Jurkat, Clone E6-1 (cell line): Measurements from ENCODE around the gene DOC2B. TPM values are rescaled to one million over a fixed set of nuclear protein-coding genes. Genes with fewer than 3 reads are reported as not detected.
"Not testable (repeated sequence)": the region's sequence is repeated elsewhere in the genome, so short reads cannot be mapped to it uniquely, and the experiment has no call there.

Experiments used
- DNase-seq: peaks from one replicate; pipeline ENCODE4 v3.0.0-alpha.2; 2011; ENCODE audit warnings: low read depth, low spot score
- H3K4me3 ChIP-seq: 2 replicates; pipeline ENCODE4 v1.5.1; 2011; ENCODE audit warnings: mild to moderate bottlenecking, low read length, control low read depth, moderate library complexity
- polyA plus RNA-seq: library from polyadenylated mRNA; unstranded; fragments of >200 nt; gene quantifications from one replicate; pipeline ENCODE4 v1.2.1, GENCODE V29; 2012; ENCODE audit warnings: missing spikeins; ENCODE audit not compliant: insufficient read length, insufficient read depth

The DOC2B gene
- polyA plus RNA-seq, result not detected

- no peak for DNase-seq
- H3K4me3 ChIP-seq, result no peak within 1 kb of the TSS
Observed at GRCh38 chr17:181245-182049, at the start of gene DOC2B. Gene DOC2B (minus strand): TSS chr17:181650. CDS start chr17:181479, 171 bp downstream.

DNA sequence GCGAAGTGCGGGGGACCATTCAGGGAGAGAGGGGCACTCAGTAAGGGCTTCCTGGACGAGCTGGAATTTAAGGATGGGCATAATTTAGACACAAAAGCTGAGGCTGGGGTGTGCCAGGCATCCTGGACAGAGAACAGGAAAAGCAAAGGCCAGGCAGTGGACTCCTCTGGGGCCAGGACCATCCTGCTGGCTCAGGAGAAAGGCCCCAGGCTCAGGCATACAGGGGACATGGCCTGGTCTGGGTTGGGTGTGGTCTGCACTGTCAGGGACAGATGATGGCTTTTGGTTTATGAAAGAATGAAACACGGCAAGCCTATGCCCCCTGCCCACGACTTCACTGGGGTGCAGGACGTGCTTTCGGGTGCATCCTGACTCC lies 48.9 kb upstream of the DOC2B start:
- no peak overlapping the region for H3K4me3 ChIP-seq
- no peak for DNase-seq

DNA sequence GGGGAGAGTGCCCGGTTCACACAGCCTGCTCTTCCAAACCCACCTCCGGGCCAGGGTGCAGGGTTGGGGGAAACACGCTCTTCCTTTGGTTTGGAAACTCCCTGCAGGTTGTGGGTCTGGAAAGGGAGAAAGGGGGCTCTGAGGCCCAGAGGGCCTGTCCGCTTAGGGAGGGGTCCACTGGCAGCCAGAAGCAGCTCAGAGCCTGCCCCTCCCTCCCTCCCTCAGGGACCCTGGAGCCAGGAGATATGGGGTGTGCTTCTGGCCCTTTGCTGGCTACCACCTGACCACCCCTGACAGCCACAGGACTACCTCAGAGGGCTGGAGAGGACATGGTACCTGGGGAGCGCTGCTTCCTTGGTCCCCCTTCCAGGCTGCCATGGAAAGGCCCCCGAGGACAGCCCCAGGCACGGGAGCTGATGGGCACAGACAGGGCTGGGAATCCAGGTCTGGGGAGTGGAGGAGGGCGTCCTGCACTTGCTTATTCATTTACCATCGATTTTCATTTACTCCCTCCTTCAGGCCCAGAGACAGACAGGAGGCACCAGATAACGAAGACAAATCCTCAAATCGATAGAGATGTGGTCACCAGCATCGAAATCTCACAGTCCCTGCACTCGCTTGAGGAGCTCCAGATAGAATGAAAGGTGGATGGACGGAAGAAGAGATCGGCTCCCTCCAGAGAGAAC lies 48.4 kb upstream of the DOC2B start:
- DNase-seq, result no peak
- no peak overlapping the region for H3K4me3 ChIP-seq

GRCh38 chr17:228951-229708 lies 47.7 kb upstream of the DOC2B start:
- DNase-seq, result no peak
- H3K4me3 ChIP-seq, result no peak overlapping the region

GRCh38 chr17:227946-228615 lies 46.6 kb upstream of the DOC2B start:
- no peak for DNase-seq
- no peak overlapping the region for H3K4me3 ChIP-seq

GRCh38 chr17:227078-227945 lies 45.9 kb upstream of the DOC2B start:
- no peak for DNase-seq
- H3K4me3 ChIP-seq, result no peak overlapping the region

GRCh38 chr17:226108-227077 lies 44.9 kb upstream of the DOC2B start:
- DNase-seq, result no peak
- no peak overlapping the region for H3K4me3 ChIP-seq

DNA sequence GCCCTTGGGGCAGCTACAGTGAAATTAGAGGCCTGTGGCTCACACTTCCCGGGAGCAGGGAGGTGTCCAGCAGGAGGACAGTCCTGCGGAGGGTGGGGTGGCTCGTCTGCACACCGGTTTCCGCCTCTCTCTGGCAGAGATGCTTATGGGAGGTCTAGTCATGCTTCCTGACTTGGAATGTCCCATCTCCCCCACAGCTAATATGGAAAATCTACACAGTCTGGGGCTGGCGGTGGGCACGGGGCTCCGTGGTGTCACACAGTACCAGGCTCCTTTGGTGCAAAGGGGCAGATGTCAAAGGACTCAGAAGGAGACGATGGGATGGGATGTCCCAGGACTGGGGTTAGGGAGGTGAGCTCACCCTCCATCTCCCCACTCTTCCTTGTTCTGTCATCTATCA lies 44.1 kb upstream of the DOC2B start:
- H3K4me3 ChIP-seq, result no peak overlapping the region

DNA sequence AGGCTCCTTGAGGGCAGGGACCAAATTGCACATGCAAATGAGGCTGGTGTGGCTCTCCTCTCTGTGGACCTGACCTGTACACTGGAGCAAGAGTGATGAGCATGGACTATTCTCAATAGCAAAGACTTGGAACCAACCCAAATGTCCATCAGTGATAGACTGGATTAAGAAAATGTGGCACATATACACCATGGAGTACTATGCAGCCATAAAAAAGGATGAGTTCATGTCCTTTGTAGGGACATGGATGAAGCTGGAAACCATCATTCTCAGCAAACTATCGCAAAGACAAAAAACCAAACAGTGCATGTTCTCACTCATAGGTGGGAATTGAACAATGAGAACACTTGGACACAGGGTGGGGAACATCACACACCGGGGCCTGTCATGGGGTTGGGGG lies 43.1 kb upstream of the DOC2B start:
- not testable (repeated sequence) for H3K4me3 ChIP-seq, DNase-seq

More for the DNA sequence above, 44.1 kb upstream of the DOC2B start:
- no peak for DNase-seq

GRCh38 chr17:223723-224471 lies 42.4 kb upstream of the DOC2B start:
- DNase-seq, result no peak

DNA sequence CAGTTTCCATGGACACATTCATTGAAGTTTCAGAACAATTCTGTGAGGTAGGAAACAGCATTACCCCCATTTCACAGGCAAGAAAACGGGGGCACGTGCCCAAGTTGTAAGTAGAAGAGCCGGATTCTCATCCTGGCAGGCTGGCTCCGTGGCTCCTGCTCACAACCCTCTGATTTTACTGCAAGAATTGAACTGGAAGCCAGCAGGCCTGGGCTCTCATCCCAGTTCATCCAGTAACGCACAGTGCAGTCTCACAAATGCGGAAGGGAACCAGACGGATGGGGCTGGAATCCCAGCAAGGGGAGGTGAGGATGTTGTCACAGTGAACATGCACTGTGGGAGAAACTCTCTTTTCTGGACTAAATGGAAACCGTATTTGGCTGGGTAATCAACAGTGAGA lies 40.7 kb upstream of the DOC2B start:
- DNase-seq, result no peak

More at GRCh38 chr17:223723-224471, 42.4 kb upstream of the DOC2B start:
- no peak overlapping the region for H3K4me3 ChIP-seq

DNA sequence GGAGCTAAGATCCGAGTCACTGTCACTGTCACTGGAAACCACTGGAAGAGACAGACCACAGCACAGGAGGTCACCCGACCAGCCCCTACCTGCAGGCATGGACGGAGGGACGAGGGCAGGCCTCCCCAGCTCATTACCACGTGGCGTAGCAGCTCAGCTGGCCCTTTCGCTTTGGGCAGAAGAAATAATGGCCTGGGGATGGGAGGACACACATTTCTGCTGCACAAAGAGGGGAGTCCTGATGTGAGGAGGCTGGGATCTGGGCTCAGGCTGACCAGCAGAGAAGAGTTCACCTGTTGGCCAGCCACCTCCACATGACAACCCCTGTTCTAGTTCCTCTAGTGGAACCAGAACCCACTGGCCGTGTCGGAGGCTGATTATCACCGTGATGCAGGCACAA lies 38.2 kb upstream of the DOC2B start:
- no peak for DNase-seq
- no peak overlapping the region for H3K4me3 ChIP-seq

More for the DNA sequence above, 40.7 kb upstream of the DOC2B start:
- H3K4me3 ChIP-seq, result no peak overlapping the region

DNA sequence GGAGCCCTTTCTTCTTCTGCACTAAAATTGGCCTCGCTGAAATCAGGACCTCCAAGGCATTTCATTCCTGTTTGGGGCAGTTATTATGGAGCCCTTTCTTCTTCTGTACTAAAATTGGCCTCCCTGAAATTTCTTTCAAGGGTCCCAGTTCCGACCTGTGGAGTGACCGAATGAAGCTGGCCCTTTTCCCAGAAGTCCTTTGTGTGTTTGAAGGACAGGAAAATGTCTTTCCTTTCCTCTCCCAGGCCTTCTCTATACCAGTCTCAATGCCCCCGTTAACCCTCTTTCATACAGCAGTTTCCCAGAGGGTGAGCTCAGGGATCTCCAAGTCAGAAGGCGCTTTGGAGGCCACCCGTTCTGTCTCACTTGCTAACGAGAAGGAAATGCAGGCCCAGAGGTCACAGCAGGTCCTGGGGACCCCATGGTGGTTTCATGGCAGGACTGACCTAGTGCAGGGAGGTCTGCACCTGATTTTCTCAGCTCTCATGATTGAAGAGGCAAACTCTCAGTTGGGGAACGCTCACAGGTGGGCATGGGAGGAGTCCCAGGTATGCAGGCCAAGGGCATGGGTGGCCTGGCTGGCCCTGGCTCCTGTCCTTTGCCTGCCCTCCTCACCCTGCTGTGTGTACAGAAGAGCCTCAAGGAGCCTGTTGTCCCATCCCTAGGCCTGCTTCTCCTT lies 37.1 kb upstream of the DOC2B start:
- DNase-seq, result no peak
- H3K4me3 ChIP-seq, result no peak overlapping the region

DNA sequence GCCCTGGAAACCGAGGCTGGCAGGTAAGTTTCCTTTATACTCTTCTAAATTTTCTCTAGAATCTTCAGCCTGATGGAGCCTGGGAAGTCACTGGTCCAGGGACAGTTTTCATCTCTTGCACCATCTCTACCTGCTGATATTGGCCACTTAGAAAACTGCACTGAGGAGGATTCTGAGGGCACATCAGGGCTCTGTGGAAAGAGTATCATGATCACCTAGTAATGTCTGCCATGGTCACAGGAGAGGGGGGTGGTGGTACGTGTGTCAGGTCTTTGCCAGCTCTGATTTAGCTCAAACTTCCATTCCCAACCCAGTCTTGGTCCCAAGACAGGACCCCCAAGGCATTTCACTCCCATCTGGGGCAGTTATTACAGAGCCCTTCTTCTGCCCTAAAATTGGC lies 35.2 kb upstream of the DOC2B start:
- DNase-seq, result no peak

DNA sequence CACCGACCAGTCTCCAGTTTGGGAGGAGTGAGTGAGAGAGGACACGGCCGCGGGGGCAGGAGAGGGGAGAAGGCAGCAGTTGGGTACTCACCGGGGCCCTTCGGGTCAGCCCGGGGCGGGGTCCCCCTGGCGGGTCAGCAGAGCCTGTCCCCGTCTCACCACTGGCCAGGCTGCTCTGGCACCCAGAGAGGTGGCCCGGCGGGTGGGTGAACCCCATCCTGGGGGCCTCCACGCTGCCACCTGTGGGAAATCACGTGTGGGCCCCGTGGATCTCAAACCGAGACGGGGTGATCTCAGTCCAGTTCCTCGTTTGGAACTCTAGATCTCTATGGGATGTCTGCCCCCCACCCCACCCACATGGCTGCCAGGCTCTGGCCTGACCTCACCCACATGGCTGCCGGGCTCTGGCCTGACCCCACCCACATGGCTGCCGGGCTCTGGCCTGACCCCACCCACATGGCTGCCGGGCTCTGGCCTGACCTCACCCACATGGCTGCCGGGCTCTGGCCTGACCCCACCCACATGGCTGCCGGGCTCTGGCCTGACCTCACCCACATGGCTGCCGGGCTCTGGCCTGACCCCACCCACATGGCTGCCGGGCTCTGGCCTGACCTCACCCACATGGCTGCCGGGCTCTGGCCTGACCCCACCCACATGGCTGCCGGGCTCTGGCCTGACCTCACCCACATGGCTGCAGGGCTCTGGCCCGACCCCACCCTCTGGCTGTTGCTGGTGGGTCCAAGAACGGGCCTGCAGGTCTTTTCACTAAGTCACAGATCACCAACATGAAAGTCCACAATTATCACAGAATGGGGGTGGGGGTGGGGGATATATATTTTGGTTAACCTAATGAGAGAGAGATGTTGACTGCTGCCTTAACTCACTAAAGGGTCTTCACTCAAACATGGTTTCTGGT lies 34.4 kb upstream of the DOC2B start:
- not testable (repeated sequence) for DNase-seq, H3K4me3 ChIP-seq

More for the DNA sequence above, 35.2 kb upstream of the DOC2B start:
- no peak overlapping the region for H3K4me3 ChIP-seq
